ENCODE measurements around the gene HYDIN. TPM values are rescaled to one million over a fixed set of nuclear protein-coding genes. Genes with fewer than 3 reads are reported as not detected.

HYDIN gene
- total and polyA plus RNA-seq, 12 donors = 0.26 to 5.1 (median 1.6) TPM

GRCh38 chr16:70780546-70780945 is 450.0 kb downstream of the HYDIN start:
- no peaks in the 10 kb centered on the region for H3K9me3 ChIP-seq (replicated peaks in 1 of 3)
- no peaks in the 10 kb centered on the region for H3K27me3 ChIP-seq
- intact Hi-C loops (cut with DNase I) = no loop called here
- no peak overlapping the region for H3K4me3 ChIP-seq
- peaks cover 0 to 73% of the 10 kb centered on the region in 2 donors for H3K36me3 ChIP-seq (replicated peaks in 1 of 2)
- 94 to 98% (median 97%) methylated on average over 10 of the region's 10 CpGs for WGBS, 4 donors
- TF ChIP-seq CTCF (IDR thresholded peaks at IDR 0.05) = no peak
- TF ChIP-seq POLR2A (IDR thresholded peaks at IDR 0.05) = no peak
- H3K27ac ChIP-seq = no peak overlapping the region
- H3K4me1 ChIP-seq (replicated peaks in 1 of 2) = no peaks in the 10 kb centered on the region
- DNase-seq = no peak

- WGBS, 4 donors = 68 to 78% (median 75%) methylated on average over 1 of the region's 1 CpG
- intact Hi-C loops (cut with DNase I) = no loop called here
- no peaks in the 10 kb centered on the region for H3K4me1 ChIP-seq (replicated peaks in 1 of 2)
Measured at GRCh38 chr16:70779361-70779760, 451.2 kb downstream of the HYDIN start.

GRCh38 chr16:70778901-70779309 is 451.6 kb downstream of the HYDIN start:
- DNase-seq = peak; percentile 41 to 88 (median 52)
- intact Hi-C loops (cut with DNase I) = no loop called here
- TF ChIP-seq POLR2A (IDR thresholded peaks at IDR 0.05) (no peak), CTCF (IDR thresholded peaks at IDR 0.05) (no peak)
- WGBS, 4 donors = 40 to 57% (median 48%) methylated on average over 8 of the region's 8 CpGs
- Histone ChIP-seq H3K27ac (peak overlapping the region in 1 of 5 donors; percentile 3), H3K4me3 (no peak overlapping the region), H3K36me3 (replicated peaks in 1 of 2) (peaks cover 0 to 56% of the 10 kb centered on the region in 2 donors), H3K4me1 (replicated peaks in 1 of 2) (no peaks in the 10 kb centered on the region), H3K27me3 (no peaks in the 10 kb centered on the region), H3K9me3 (replicated peaks in 1 of 3) (no peaks in the 10 kb centered on the region)

More at GRCh38 chr16:70779361-70779760, 451.2 kb downstream of the HYDIN start:
- peaks cover 0 to 61% of the 10 kb centered on the region in 2 donors for H3K36me3 ChIP-seq (replicated peaks in 1 of 2)
- no peaks in the 10 kb centered on the region for H3K27me3 ChIP-seq
- no peak for DNase-seq
- no peak overlapping the region for H3K4me3 ChIP-seq
- no peak for TF ChIP-seq CTCF (IDR thresholded peaks at IDR 0.05)
- TF ChIP-seq POLR2A (IDR thresholded peaks at IDR 0.05) = no peak
- peak overlapping the region in 1 of 5 donors; percentile 3 for H3K27ac ChIP-seq
- no peaks in the 10 kb centered on the region for H3K9me3 ChIP-seq (replicated peaks in 1 of 3)

- Histone ChIP-seq H3K27me3 (no peaks in the 10 kb centered on the region), H3K27ac (no peak overlapping the region), H3K4me1 (replicated peaks in 1 of 2) (no peaks in the 10 kb centered on the region), H3K36me3 (replicated peaks in 1 of 2) (peaks cover 0 to 47% of the 10 kb centered on the region in 2 donors), H3K4me3 (no peak overlapping the region), H3K9me3 (replicated peaks in 1 of 3) (no peaks in the 10 kb centered on the region)
- no peak for DNase-seq
- WGBS, 4 donors = 87 to 95% (median 90%) methylated on average over 8 of the region's 8 CpGs
- TF ChIP-seq CTCF (IDR thresholded peaks at IDR 0.05) (no peak), POLR2A (IDR thresholded peaks at IDR 0.05) (no peak)
- intact Hi-C loops (cut with DNase I) = no loop called here
Measured at GRCh38 chr16:70777973-70778406, 452.5 kb downstream of the HYDIN start.

Data from adrenal gland (tissue), 12 donors.